MM.1S (cell line): ENCODE measurements around the gene SCO2.

Experiments
- CTCF ChIP-seq: fragments of 300-600 bp; sonication (generic); IDR thresholded peaks from 2 replicates; pipeline ENCODE4 v1.5.1; 2016; ENCODE audit warnings: antibody characterized with exemption, low read length, mixed read lengths
- EZH2phosphoT487 ChIP-seq: fragments of 300-600 bp; sonication (generic); IDR thresholded peaks from 2 replicates; pipeline ENCODE4 v1.6.1; 2018; ENCODE audit warnings: antibody characterized with exemption, low read length

- TF ChIP-seq CTCF, result no peak
- TF ChIP-seq EZH2phosphoT487, result no peak
Measured at GRCh38 chr22:50503475-50504145, 21.8 kb downstream of the SCO2 start.
